ENCODE measurements around the gene TEF. TPM values are rescaled to one million over a fixed set of nuclear protein-coding genes. Genes with fewer than 3 reads are reported as not detected.
"Not testable (repeated sequence)": the region's sequence is repeated elsewhere in the genome, so short reads cannot be mapped to it uniquely, and the experiment has no call there.

TEF gene
- total RNA-seq, 2 donors from 2014 or later = 12.7 to 28.9 TPM

DNA sequence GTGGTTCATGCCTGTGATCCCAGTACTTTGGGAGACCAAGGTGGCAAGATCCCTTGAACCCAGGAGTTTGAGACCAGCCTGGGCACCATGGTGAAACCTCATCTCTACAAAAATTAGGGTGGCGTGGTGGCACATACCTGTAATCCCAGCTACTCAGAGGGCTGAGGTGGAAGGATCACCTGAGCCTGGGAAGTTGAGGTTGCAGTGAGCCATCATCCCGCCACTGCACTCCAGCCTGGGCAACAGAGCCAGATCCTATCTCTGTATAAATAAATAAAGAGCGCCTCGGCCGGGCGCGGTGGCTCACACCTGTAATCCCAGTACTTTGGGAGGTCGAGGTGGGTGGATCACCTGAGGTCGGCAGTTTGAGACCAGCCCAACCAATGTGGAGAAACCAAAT lies 37.0 kb downstream of the TEF start:
- H3K4me3 ChIP-seq = no peak overlapping the region

DNA sequence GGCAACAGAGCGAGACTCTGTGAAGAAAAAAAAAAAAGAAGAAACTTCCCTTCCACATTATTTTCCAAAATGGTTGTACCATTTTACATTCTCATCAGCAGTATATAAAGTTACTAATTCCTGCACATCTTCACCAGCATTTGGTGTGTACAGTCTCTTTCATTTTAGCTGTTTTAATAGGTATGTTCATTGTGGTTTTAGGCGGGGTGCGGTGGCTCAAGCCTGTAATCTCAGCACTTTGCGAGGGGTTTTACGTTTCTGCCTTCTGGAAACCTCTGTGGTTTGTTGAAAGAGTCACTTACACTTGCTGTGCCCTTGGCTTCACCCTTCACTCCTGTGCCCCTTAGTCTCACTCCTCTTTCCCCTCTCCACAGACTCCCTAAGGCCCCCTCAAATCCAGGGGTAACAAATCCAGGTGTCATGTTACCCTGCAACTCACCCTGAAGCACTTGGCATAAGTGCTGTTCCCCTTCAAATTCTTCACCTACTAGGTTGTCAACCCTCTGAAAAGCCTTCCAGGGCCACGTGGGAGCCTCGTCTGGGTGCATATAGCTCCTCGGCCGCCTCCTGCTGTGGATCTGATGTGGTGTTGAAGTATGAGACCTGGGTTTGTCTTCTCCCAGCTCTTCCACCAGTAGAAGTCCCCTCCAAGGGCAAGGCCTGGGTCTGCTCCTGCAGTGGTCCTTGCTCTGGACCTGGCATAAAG lies 44.1 kb downstream of the TEF start:
- Histone ChIP-seq H3K27me3 (no peaks in the 10 kb centered on the region), H3K9me3 (no peaks in the 10 kb centered on the region), H3K9ac (ENCODE audit: low read depth in 2 of 2, low read length in 2 of 2) (no peak overlapping the region), H3K27ac (no peak overlapping the region), H3K36me3 (no peaks in the 10 kb centered on the region), H3K4me3 (no peak overlapping the region), H3K4me1 (no peaks in the 10 kb centered on the region)
- intact Hi-C loops (cut with DNase I) = no loop called here
- DNase-seq = no peak
- TF ChIP-seq, protein P1, sequence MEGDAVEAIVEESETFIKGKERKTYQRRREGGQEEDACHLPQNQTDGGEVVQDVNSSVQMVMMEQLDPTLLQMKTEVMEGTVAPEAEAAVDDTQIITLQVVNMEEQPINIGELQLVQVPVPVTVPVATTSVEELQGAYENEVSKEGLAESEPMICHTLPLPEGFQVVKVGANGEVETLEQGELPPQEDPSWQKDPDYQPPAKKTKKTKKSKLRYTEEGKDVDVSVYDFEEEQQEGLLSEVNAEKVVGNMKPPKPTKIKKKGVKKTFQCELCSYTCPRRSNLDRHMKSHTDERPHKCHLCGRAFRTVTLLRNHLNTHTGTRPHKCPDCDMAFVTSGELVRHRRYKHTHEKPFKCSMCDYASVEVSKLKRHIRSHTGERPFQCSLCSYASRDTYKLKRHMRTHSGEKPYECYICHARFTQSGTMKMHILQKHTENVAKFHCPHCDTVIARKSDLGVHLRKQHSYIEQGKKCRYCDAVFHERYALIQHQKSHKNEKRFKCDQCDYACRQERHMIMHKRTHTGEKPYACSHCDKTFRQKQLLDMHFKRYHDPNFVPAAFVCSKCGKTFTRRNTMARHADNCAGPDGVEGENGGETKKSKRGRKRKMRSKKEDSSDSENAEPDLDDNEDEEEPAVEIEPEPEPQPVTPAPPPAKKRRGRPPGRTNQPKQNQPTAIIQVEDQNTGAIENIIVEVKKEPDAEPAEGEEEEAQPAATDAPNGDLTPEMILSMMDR (IDR thresholded peaks at IDR 0.05) = no peak

More for the DNA sequence above, 37.0 kb downstream of the TEF start:
- Histone ChIP-seq H3K9me3 (no peaks in the 10 kb centered on the region), H3K4me1 (peaks cover 17% of the 10 kb centered on the region), H3K27me3 (no peaks in the 10 kb centered on the region), H3K36me3 (no peaks in the 10 kb centered on the region), H3K9ac (ENCODE audit: low read depth in 2 of 2, low read length in 2 of 2) (peak overlapping the region in 1 of 2 donors; percentile 15), H3K27ac (no peak overlapping the region)
- intact Hi-C loops (cut with DNase I) = no loop called here
- DNase-seq = no peak
- TF ChIP-seq, protein P1 (IDR thresholded peaks at IDR 0.05) = no peak

DNA sequence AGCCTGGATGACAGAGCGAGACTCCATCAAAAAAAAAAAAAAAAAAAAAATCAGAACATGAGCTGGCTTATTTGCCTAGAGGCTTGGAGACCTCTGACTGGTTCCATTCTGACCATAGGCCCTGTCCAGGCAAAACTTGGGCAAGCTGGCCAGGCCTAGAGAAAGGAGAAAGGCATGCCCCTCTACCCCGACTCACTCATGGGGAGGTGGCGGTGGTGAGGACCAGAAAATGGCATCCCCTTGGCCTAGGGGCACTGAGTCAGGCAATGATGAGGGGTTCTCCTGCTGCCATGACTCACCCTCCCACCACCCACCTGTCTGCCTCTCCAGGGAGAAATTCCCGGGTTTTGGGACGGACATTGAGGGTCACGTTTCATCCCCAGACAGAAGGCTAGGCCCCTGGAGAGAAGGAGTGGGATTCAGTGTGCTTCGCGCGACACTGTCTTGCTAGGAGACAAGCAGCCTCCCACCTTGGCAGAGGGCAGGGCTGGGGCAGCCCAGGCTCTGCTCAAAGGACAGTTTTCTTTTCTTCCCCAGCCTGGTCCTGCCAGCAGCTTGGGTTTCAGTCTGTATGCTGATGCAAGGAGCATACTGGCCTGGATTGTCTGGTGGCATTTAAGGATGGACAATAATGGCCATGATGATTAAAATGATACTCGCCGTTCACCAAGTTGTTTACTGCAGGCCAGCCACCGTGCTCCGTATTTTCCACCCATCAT lies 47.6 kb downstream of the TEF start:
- Histone ChIP-seq H3K27ac (no peak overlapping the region), H3K36me3 (no peaks in the 10 kb centered on the region), H3K9me3 (no peaks in the 10 kb centered on the region), H3K9ac (ENCODE audit: low read depth in 2 of 2, low read length in 2 of 2) (no peak overlapping the region), H3K4me1 (no peaks in the 10 kb centered on the region), H3K27me3 (no peaks in the 10 kb centered on the region), H3K4me3 (no peak overlapping the region)
- TF ChIP-seq, protein P1 (IDR thresholded peaks at IDR 0.05) = no peak
- intact Hi-C loops (cut with DNase I) = no loop called here
- no peak for DNase-seq

DNA sequence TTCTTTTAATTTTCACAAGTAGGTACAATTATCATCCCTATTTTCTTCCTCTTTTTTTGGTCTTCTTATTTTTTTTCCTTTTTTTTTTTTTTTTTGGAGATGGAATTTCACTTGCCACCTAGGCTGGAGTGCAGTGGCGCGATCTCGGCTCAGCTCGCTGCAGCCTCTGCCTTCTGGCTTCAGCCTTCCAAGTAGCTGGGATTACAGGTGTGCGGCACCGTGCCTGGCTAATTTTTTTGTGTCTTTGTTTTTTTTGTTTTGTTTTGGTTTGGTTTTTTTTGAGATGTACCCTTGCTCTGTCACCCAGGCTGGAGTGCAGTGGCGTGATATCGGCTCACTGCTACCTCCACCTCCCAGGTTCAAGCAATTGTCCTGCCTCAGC lies 48.2 kb downstream of the TEF start:
- H3K36me3 ChIP-seq = no peaks in the 10 kb centered on the region
- intact Hi-C loops (cut with DNase I) = no loop called here
- no peaks in the 10 kb centered on the region for H3K9me3 ChIP-seq
- no peak for DNase-seq
- no peak overlapping the region for H3K27ac ChIP-seq
- no peaks in the 10 kb centered on the region for H3K27me3 ChIP-seq
- no peak overlapping the region for H3K4me3 ChIP-seq
- no peak overlapping the region for H3K9ac ChIP-seq (ENCODE audit: low read depth in 2 of 2, low read length in 2 of 2)
- TF ChIP-seq, protein P1 (IDR thresholded peaks at IDR 0.05) = no peak
- no peaks in the 10 kb centered on the region for H3K4me1 ChIP-seq

DNA sequence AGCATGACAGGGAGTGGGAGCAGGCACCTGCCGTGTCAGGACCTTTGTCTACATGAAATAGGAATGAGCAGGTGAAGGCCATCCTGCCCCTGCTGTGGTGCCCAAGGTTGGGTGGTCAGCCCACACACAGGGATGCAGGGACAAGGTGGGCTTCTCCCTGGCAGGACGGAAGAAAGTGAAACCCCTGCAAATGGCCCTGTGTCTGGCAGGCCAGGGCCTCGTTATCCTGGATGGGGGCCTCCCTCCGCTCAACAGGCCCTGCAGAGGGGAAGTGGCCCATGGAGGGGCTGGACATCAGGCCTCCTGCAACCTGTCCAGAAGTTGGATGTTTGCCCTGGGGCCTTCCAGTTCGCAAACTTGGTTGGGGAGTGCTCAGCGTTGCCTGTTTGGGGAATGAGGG lies 49.9 kb downstream of the TEF start:
- Histone ChIP-seq H3K4me1 (no peaks in the 10 kb centered on the region), H3K27ac (no peak overlapping the region), H3K9ac (ENCODE audit: low read depth in 2 of 2, low read length in 2 of 2) (peak overlapping the region in 1 of 2 donors; percentile 12), H3K27me3 (no peaks in the 10 kb centered on the region), H3K36me3 (peaks cover 15% of the 10 kb centered on the region), H3K4me3 (no peak overlapping the region), H3K9me3 (no peaks in the 10 kb centered on the region)
- DNase-seq = no peak
- TF ChIP-seq, protein P1 (IDR thresholded peaks at IDR 0.05) = no peak
- intact Hi-C loops (cut with DNase I) = no loop called here

DNA sequence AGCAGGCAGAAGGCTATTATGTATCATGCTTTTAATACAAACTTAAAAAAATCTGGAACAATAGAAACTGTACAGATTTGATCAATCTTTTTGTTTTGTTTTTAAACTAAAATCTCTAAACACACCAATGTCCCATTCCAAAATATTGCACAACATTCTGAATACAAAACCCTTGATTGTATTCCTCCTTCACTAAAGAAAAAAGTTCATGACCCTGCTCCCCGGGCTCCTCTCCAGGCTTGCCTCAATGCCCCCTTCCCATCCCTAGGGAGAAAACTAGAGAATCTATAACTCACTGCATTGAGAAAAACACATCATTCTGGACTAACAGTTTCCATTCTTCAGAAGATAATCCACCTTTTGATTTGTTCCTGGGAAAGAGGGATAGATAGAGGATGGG lies 51.7 kb downstream of the TEF start:
- H3K27ac ChIP-seq; H3K9ac ChIP-seq (ENCODE audit: low read depth in 2 of 2, low read length in 2 of 2); H3K4me3 ChIP-seq; intact Hi-C loops (cut with DNase I); DNase-seq; H3K4me1 ChIP-seq; H3K9me3 ChIP-seq; H3K27me3 ChIP-seq: not testable (repeated sequence)
- peaks cover 24% of the 10 kb centered on the region for H3K36me3 ChIP-seq

DNA sequence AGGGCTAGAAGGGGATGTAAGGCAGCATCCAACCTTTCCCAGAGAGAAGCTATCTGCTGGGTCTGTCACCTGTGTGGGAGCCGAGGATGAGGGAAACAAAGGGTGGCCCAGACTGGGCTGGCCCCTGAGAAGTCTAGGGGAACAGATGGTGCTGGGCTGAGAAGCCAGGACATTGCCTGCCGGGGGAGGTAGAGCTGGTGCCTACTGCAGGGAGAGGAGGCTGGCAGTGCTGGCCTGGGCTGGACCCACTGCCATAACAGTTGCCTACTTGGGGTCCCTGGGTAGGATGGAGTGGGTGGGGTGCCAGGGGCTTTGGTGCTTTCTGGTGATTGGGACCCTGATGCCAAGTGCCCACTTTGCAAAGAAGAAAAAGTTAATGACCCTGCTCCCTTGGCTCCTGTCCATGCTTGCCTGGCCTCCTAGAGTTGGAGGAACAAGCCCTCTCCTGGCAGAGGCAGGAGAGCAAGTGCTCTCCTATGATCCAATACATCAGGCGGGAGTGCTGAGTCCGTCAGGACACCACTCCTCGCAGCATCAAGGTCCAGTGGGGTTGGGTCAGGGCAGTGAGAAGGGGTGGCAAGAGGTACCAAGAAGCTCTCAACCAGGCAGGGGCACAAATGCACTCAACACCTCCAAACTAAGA lies 52.7 kb downstream of the TEF start:
- intact Hi-C loops (cut with DNase I); H3K4me1 ChIP-seq; H3K9ac ChIP-seq (ENCODE audit: low read depth in 2 of 2, low read length in 2 of 2); H3K9me3 ChIP-seq; H3K4me3 ChIP-seq; DNase-seq; H3K27ac ChIP-seq; H3K27me3 ChIP-seq: not testable (repeated sequence)
- H3K36me3 ChIP-seq = peaks cover 24% of the 10 kb centered on the region
